Measurements from ENCODE around the gene YTHDF2. TPM values are rescaled to one million over a fixed set of nuclear protein-coding genes. Genes with fewer than 3 reads are reported as not detected.
A peak's percentile ranks its signal among the peaks of the same experiment; 100 is the strongest.

YTHDF2 gene
- total and polyA plus RNA-seq, 9 of the 15 experiments (the other 6 are each of a cell fraction or from before 2014, with no cell fraction given) = 41.0 to 111 (median 83.3) TPM

GRCh38 chr1:28718586-28719331, 18.0 kb upstream of the YTHDF2 start (continued):
- TF ChIP-seq ELK3 (CRISPR knock-in tag; IDR thresholded peaks at IDR 0.05) = no peak
- TF ChIP-seq MYC (IDR thresholded peaks at IDR 0.05; ENCODE audit: low read depth, low read length) = no peak
- TF ChIP-seq MYC (CRISPR knock-in tag; IDR thresholded peaks at IDR 0.05; ENCODE audit: borderline replicate concordance, low read depth) = 0 out of 2 replicates have a peak, but pooled peaks have one; percentile 31

- DNase-seq (ENCODE audit: extremely low read depth in 1 of 4, low spot score in 3 of 4) = no peak
- peak; percentile 26 for ATAC-seq
- in situ Hi-C loops (cut with MboI) (no loop called here), intact Hi-C loops (cut with micrococcal nuclease) (no loop called here)
- no peaks in the 10 kb centered on the region for H3K9me3 ChIP-seq (replicated peaks; ENCODE audit: control insufficient read depth, insufficient read depth, low read depth, low read length)
- H3K79me2 ChIP-seq (ENCODE audit: control insufficient read depth, insufficient read depth, low read length) = no peaks in the 10 kb centered on the region
- no peaks in the 10 kb centered on the region for H3K27me3 ChIP-seq (ENCODE audit: control insufficient read depth in 2 of 2, insufficient read depth in 2 of 2, low read length in 2 of 2)
- H3K36me3 ChIP-seq (ENCODE audit: control insufficient read depth, insufficient read depth, low read length) = peaks cover 7% of the 10 kb centered on the region; the same call in 1 of the 3 replicates
- H3K27ac ChIP-seq (ENCODE audit: extremely low read depth, low read depth, low read length) = peak overlapping the region; percentile 66
- H3K4me3 ChIP-seq = no peak overlapping the region
- POLR2A ChIA-PET = interaction anchor here (0.5 to 4.7 kb wide), 11 partner anchors 8 to 139 kb away, joined by 3 to 23 read pairs (median 5); partner anchors contain the start of genes RNU11 and YTHDF2
- FAIRE-seq = no peak
- H3K4me2 ChIP-seq (ENCODE audit: insufficient read depth, low read length) = peak overlapping the region; percentile 69
- H3K9me1 ChIP-seq (ENCODE audit: control insufficient read depth, insufficient read depth, low read length) = no peaks in the 10 kb centered on the region
- no TSS peak for BruUV-seq (replicated peaks)
- CTCF ChIA-PET (ENCODE audit: low intra/inter-chr PET ratio) = no interaction called here
- H3K4me1 ChIP-seq (replicated peaks in 1 of 2; ENCODE audit: control insufficient read depth in 2 of 2, insufficient read depth in 2 of 2, low read length in 2 of 2) = peaks cover 0 to 17% of the 10 kb centered on the region in 2 experiments; a peak in 3 of 5 replicates
- peak overlapping the region in 1 of 2 experiments; percentile 52; a peak in 2 of 4 replicates for H3K9ac ChIP-seq (ENCODE audit: insufficient read depth in 1 of 2, low read depth in 2 of 2, low read length in 2 of 2)
- peak overlapping the region; percentile 88 for H2AFZ ChIP-seq (ENCODE audit: low read depth, low read length)
- no peaks in the 10 kb centered on the region for H4K20me1 ChIP-seq (replicated peaks; ENCODE audit: control insufficient read depth, insufficient read depth, low read length)
- TF ChIP-seq DDX20 (tag; IDR thresholded peaks at IDR 0.05; ENCODE audit: low read depth) = no peak
- TF ChIP-seq ZNF592 (IDR thresholded peaks at IDR 0.05) = 0 out of 2 replicates have a peak, but pooled peaks have one; percentile 42
- TF ChIP-seq POLR2B (IDR thresholded peaks at IDR 0.05; ENCODE audit: low read depth, partially characterized antibody) = peak; percentile 6
- TF ChIP-seq E2F8 (IDR thresholded peaks at IDR 0.05; ENCODE audit: low read depth, partially characterized antibody) = peak; percentile 43
- no peak for TF ChIP-seq ZNF3 (CRISPR knock-in tag; IDR thresholded peaks at IDR 0.05)
- TF ChIP-seq ARID3A (IDR thresholded peaks at IDR 0.05; ENCODE audit: borderline replicate concordance, low read depth, low read length) = 0 out of 2 replicates have a peak, but pooled peaks have one; percentile 5
- no peak for TF ChIP-seq ZNF77 (CRISPR knock-in tag; IDR thresholded peaks at IDR 0.05)
Measured at GRCh38 chr1:28719332-28719619, 17.5 kb upstream of the YTHDF2 start.
